HEK293 (cell line): ENCODE data around the gene GARRE1.

ENCODE experiments used
- ELK4 ChIP-seq: IDR thresholded peaks from 2 replicates; pipeline ENCODE4 v1.6.1; 2011; ENCODE audit warnings: mild to moderate bottlenecking, low read depth, low read length, borderline replicate concordance
- FEZF1 ChIP-seq: fragments of 450-650 bp; formaldehyde crosslinking; IDR thresholded peaks from 2 replicates; pipeline ENCODE4 v1.5.1; 2016; ENCODE audit warnings: missing biosample characterization, missing genetic modification characterization
- GFI1B ChIP-seq: fragments of 450-650 bp; formaldehyde crosslinking; IDR thresholded peaks from 2 replicates; pipeline ENCODE4 v1.5.1; 2016; ENCODE audit warnings: missing biosample characterization, missing genetic modification characterization
- GLIS1 ChIP-seq: fragments of 450-650 bp; formaldehyde crosslinking; IDR thresholded peaks from 2 replicates; pipeline ENCODE4 v1.5.1; 2016; ENCODE audit warnings: missing biosample characterization, missing genetic modification characterization
- MZF1 ChIP-seq: fragments of 450-650 bp; formaldehyde crosslinking; IDR thresholded peaks from 2 replicates; pipeline ENCODE4 v1.5.1; 2017; ENCODE audit warnings: missing biosample characterization, missing genetic modification characterization, borderline replicate concordance
- OSR2 ChIP-seq: fragments of 450-650 bp; formaldehyde crosslinking; IDR thresholded peaks from 2 replicates; pipeline ENCODE4 v1.5.1; 2016; ENCODE audit warnings: missing biosample characterization, missing genetic modification characterization
- PATZ1 ChIP-seq: fragments of 450-650 bp; formaldehyde crosslinking; IDR thresholded peaks from 2 replicates; pipeline ENCODE4 v1.5.1; 2016; ENCODE audit warnings: missing biosample characterization, missing genetic modification characterization
- ZBTB17 ChIP-seq: fragments of 450-650 bp; formaldehyde crosslinking; IDR thresholded peaks from 2 replicates; pipeline ENCODE4 v1.5.1; 2016; ENCODE audit warnings: missing biosample characterization, missing genetic modification characterization
- ZBTB26 ChIP-seq: fragments of 450-650 bp; formaldehyde crosslinking; optimal IDR thresholded peaks from 2 replicates; pipeline ENCODE3; 2016; ENCODE audit warnings: missing biosample characterization, mild to moderate bottlenecking, missing genetic modification characterization
- ZBTB44 ChIP-seq: fragments of 450-650 bp; IDR thresholded peaks from 2 replicates; pipeline ENCODE4 v1.5.1; 2018; ENCODE audit warnings: missing biosample characterization, mild to moderate bottlenecking, missing genetic modification characterization
- ZFP3 ChIP-seq: fragments of 450-650 bp; formaldehyde crosslinking; IDR thresholded peaks from 2 replicates; pipeline ENCODE4 v1.5.1; 2016; ENCODE audit warnings: low read depth, missing biosample characterization, missing genetic modification characterization
- ZFP37 ChIP-seq: fragments of 450-650 bp; formaldehyde crosslinking; IDR thresholded peaks from 2 replicates; pipeline ENCODE4 v1.5.1; 2016; ENCODE audit warnings: missing biosample characterization, missing genetic modification characterization
- ZNF112 ChIP-seq: fragments of 450-650 bp; formaldehyde crosslinking; IDR thresholded peaks from 2 replicates; pipeline ENCODE4 v1.5.0; 2017; ENCODE audit warnings: missing biosample characterization, missing genetic modification characterization
- ZNF157 ChIP-seq: fragments of 450-650 bp; formaldehyde crosslinking; IDR thresholded peaks from 2 replicates; pipeline ENCODE4 v1.5.1; 2016; ENCODE audit warnings: missing biosample characterization, missing genetic modification characterization
- ZNF19 ChIP-seq: fragments of 450-650 bp; formaldehyde crosslinking; IDR thresholded peaks from 2 replicates; pipeline ENCODE4; 2016; ENCODE audit warnings: missing biosample characterization, missing genetic modification characterization, low read depth
- ZNF362 ChIP-seq: fragments of 450-650 bp; formaldehyde crosslinking; IDR thresholded peaks from 2 replicates; pipeline ENCODE4 v1.5.1; 2016; ENCODE audit warnings: missing biosample characterization, missing genetic modification characterization
- ZNF366 ChIP-seq: fragments of 450-650 bp; formaldehyde crosslinking; conservative IDR thresholded peaks from 2 replicates; pipeline ENCODE4 v1.5.1; 2016; ENCODE audit warnings: missing biosample characterization, missing genetic modification characterization
- ZNF426 ChIP-seq: fragments of 450-650 bp; formaldehyde crosslinking; IDR thresholded peaks from 2 replicates; pipeline ENCODE4 v1.5.1; 2017; ENCODE audit warnings: missing biosample characterization, missing genetic modification characterization, mild to moderate bottlenecking, inconsistent platforms, moderate library complexity
- ZNF488 ChIP-seq: fragments of 450-650 bp; formaldehyde crosslinking; IDR thresholded peaks from 2 replicates; pipeline ENCODE4 v1.5.1; 2016; ENCODE audit warnings: missing biosample characterization, missing genetic modification characterization
- ZNF501 ChIP-seq: fragments of 450-650 bp; formaldehyde crosslinking; IDR thresholded peaks from 2 replicates; pipeline ENCODE4 v1.5.1; 2016; ENCODE audit warnings: missing biosample characterization, missing genetic modification characterization
- ZNF518A ChIP-seq: fragments of 450-650 bp; formaldehyde crosslinking; conservative IDR thresholded peaks from 2 replicates; pipeline ENCODE4 v1.5.1; 2016; ENCODE audit warnings: low read depth, missing biosample characterization, missing genetic modification characterization
- ZNF548 ChIP-seq: fragments of 450-650 bp; formaldehyde crosslinking; IDR thresholded peaks from 2 replicates; pipeline ENCODE4 v1.5.1; 2016; ENCODE audit warnings: missing biosample characterization, missing genetic modification characterization
- ZNF596 ChIP-seq: fragments of 450-650 bp; IDR thresholded peaks from 2 replicates; pipeline ENCODE4 v1.5.0; 2018; ENCODE audit warnings: missing biosample characterization, mild to moderate bottlenecking, missing genetic modification characterization, moderate library complexity
- ZNF626 ChIP-seq: fragments of 450-650 bp; sonication (Bioruptor Pico); formaldehyde crosslinking; IDR thresholded peaks from 2 replicates; pipeline ENCODE4 v1.5.1; 2018; ENCODE audit warnings: missing biosample characterization, missing genetic modification characterization, inconsistent platforms
- ZNF776 ChIP-seq: fragments of 450-650 bp; formaldehyde crosslinking; IDR thresholded peaks from 2 replicates; pipeline ENCODE4 v1.5.0; 2017; ENCODE audit warnings: missing biosample characterization, missing genetic modification characterization, borderline replicate concordance
- ZNF837 ChIP-seq: fragments of 450-650 bp; formaldehyde crosslinking; IDR thresholded peaks from 2 replicates; pipeline ENCODE4 v1.5.1; 2016; ENCODE audit warnings: missing biosample characterization, missing genetic modification characterization

GARRE1 gene

GRCh38 chr19:34259367-34260095 lies 5.2 kb downstream of the GARRE1 start (continued):
- TF ChIP-seq ELK4 (no peak), ZBTB17 (tag by site-specific recombination) (peak; percentile 86), ZNF548 (tag by site-specific recombination) (no peak), ZNF626 (tag by site-specific recombination) (no peak), ZNF776 (tag by site-specific recombination) (no peak), ZFP3 (tag by site-specific recombination) (no peak), ZNF488 (no peak), ZNF362 (tag by site-specific recombination) (peak; percentile 76), ZNF837 (tag by site-specific recombination) (no peak), GFI1B (tag by site-specific recombination) (no peak), MZF1 (tag by site-specific recombination) (peak; percentile 97), GLIS1 (tag by site-specific recombination) (peak; percentile 87), OSR2 (tag by site-specific recombination) (peak; percentile 37; the same call in 1 of the 2 replicates), ZNF518A (tag by site-specific recombination) (no peak), ZNF366 (tag by site-specific recombination) (peak; percentile 75; the same call in 1 of the 2 replicates), PATZ1 (peak; percentile 73), ZBTB44 (tag by site-specific recombination) (peak; percentile 45; the same call in 1 of the 2 replicates), ZNF596 (tag by site-specific recombination) (no peak), ZNF112 (tag by site-specific recombination) (no peak), FEZF1 (tag by site-specific recombination) (peak; percentile 90), ZNF19 (tag by site-specific recombination) (no peak), ZFP37 (tag by site-specific recombination) (peak; percentile 26; the same call in 1 of the 2 replicates), ZNF501 (0 out of 2 replicates have a peak, but pooled peaks have one; percentile 68), ZNF426 (tag by site-specific recombination) (no peak), ZBTB26 (tag by site-specific recombination) (no peak), ZNF157 (no peak)
